ENCODE measurements around the gene G6PD.
"Not testable (repeated sequence)": the region's sequence is repeated elsewhere in the genome, so short reads cannot be mapped to it uniquely, and the experiment has no call there.

Gene G6PD

DNA sequence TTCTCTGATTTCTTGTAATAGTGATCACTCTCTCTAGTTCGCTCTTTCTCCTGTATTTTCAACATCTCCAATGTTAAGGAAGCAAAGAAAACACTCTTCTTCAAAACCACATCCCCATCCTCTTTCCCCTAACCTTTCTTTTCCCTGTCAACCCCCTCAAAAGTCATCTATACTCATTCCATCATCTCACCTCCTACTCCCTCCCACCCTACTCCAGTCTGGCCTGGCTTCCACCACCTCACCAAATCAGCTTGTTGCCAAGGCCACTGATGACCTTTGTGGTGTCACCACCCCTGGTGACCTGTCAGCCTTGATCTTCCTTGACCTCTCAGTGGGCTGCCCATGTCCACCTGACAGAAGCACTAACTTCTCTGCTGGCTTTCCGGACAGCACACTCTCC is 32.9 kb downstream of the G6PD start:
- no peak for DNase-seq

DNA sequence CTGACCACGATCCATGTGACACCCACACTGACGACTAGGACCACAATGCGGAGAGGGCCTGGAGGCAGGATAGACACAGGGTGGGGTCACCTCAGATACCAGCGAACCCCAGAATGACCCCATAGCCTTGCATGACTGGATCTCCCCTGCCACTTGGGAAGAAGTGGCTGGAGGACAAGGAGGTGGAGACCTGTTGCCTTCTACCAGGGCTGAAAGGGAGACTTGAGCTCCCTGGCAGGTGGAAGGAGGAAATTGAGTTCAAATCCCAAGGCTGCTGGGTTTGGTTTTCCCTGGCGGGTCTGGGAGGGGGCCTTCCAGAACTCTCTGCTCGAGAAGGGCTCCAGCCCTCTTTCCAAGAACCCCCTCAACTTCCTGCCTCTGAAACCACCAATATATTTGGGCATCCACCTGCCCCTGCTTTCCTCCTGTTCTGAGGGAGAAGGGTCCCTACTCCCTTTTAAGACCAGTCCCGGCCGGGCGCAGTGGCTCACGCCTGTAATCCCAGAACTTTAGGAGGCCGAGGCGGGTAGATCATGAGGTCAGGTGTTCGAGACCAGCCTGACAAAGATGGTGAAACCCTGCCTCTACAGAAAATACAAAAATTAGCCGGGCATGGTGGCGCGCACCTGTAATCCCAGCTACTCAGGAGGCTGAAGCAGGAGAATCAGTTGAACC is 33.6 kb downstream of the G6PD start:
- no peak for DNase-seq

DNA sequence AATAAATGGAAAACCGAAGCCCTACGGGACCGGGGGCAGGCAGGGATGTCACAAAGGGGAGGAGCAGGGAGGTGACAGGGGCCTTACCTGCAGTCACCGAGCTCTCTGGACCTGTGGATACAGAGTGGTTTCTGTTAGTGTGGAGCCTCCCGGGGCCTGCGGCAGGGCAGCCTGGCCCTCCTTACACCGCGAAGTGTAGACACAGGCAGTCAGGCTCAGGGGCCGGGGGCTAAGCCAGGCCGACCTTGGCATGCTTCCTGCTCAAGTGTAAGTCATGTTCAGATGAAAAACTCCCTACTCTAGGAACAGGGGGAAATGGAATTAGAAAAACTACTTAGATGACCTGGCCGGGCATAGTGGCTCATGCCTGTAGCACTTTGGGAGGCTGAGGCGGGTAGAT is 34.9 kb downstream of the G6PD start:
- no peak for DNase-seq

DNA sequence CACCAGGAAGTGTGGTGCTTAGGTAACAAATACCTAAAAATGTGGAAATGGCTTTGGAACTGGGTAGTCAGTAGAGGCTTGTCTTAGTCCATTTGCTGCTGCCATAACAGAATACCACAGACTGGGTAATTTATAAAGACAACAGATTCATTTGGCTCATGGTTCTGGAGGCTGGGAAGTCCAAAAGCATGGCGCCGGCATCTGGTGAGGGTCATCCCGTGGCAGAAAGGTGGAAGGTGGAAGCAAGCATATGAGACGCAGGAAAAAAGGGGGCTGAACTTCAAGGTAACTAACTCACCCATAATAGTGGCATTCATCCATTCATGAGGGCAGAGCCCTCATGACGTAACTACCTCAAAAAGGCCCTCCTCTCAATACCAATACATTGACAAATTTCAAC is 37.2 kb downstream of the G6PD start:
- DNase-seq, result no peak

DNA sequence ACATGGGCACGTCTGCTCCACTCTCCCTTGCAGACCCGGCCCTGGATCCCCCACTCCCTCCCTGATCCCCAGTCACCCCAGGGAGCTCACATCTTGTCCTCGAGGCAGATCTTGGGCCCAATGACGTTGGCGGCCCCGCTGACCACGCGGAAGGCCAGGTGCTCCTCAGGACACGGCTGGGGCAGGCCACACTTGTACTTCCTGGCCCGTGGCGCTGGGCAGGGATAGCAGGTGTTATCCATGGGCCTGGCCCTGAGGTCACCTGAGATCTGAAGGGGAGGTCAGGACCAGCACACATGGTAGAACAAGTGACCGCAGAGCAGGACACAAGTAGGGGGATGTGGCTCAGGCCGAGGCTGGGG is 38.3 kb downstream of the G6PD start:
- no peak for DNase-seq

DNA sequence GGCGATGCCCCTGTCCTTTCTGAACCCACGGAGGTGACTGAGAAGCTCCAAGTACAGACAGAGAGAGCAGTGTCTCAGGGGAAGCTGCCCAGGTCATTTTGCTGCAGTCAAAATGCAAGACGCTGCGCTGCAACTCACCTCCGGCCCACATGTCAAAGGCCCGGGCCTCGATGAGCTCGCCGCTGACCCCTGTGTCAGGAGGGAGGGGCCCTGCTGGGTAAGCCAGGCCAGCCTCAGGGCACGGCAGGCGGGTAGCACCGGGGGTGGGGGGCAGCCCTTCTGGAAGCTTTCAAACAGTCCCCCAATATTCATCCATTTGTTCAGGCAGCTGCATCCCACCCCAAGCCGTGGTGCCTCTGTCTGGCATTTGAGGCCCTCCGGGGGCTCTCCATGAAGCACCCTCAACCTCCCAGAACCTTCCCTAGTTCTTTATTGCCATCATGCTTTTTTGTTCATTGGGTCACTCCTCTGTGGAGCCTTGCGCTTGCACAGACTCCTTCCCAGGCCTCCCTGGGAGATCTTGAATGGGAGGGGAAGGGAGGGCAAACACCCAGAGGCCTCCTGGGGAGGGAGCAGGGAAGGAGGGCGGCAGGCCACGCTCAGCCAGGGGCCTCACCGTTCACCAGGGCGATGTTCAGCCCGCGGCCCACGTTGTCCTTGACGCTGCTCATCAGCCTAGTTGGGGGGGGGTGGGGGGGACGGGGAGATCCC is 38.8 kb downstream of the G6PD start:
- DNase-seq, result no peak

DNA sequence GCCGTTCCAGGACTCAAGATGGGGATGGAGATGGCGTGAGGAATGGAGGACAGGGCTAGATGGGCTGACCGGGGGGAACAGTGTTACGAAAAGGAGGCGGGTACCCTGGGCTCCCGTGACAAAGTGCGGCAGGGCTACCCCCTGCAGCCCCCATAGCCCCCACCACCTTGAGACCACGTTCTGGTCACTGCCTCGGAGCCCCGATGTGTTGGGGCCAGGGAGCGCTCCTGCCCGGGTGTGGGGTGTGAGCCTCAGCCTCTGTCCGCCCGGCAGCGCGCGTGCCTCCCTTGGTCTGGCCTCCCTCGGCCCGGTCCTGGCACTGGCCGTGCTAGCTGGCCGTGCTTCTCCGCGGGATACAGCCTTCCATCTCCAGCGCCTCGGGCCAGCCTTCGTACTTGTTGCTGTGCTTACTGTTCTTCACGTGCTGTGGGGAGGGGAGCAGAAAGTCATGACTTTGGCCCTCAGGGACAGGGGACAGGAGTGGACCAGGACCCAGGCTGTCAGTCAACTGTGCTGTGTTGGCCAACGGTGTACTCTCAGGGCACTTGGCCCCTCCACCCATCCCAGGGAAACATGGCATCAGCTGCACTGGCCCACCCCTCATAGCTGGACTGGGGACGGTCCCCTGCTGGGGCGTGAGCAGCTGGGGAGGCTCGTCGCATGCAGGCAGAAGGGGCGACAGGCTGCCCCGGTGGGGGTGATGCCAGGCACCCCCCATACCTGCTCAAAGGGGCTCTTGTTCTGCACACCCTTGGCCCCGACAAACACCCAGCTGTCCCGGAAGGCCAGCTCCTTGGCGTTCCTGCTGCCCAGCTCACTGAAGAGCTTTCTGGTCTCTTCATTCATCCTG is 39.9 kb downstream of the G6PD start:
- no peak for DNase-seq

DNA sequence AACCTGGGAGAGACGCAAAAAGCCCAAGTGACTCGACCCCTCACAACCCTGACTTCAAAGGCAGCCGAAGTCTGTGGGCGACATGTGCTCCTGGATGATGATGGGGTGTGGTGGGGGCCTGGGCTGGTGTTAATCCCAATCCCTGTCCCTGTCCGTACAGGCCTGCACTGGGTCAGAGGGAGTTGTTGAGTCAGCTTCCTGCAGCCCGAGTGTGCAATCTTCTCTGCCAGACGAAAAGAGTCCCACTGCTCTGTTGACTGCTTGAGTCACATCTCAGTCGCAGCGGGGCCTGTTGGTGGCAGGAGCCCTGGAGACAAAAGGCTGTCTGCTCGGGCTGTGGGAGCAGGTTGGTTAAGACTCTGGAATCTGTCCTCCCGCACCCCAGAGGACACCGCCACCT is 40.9 kb downstream of the G6PD start:
- DNase-seq, result no peak

DNA sequence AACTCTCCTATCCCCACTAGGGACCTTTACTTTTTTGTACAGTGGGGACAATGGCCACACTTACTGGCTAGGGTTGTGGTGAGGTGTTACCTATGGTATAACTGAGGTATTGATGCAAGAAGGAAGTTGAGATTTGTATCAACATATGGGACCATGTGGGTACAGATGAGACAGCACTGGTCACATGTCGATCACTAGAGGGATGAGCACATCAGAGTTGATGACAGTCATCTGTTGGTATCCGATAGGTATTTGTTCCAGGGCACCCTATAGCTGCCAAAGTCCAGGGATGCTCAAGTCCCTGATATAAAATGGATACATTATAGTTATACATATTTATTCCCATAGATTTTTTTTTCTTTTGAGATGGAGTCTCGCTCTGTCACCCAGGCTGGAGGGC is 43.7 kb downstream of the G6PD start:
- no peak for DNase-seq

DNA sequence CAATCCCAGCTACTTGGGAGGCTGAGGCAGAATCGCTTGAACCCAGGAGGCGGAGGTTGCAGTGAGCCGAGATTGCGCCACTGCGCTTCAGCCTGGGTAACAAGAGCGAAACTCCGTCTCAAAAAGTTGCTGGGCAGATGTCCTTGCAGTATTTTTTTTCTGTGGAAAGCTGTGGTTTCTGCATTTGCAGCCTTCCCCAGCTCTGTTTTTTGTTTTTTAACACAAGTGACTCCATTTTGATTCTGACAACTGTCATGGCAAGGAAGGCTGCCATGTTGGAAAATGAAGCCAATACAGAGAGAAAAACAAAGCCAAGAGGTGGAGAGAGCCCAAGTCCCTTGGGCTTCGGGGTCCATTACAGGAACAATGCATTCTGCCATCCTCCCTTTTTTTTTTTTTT is 44.5 kb downstream of the G6PD start:
- DNase-seq, result no peak

DNA sequence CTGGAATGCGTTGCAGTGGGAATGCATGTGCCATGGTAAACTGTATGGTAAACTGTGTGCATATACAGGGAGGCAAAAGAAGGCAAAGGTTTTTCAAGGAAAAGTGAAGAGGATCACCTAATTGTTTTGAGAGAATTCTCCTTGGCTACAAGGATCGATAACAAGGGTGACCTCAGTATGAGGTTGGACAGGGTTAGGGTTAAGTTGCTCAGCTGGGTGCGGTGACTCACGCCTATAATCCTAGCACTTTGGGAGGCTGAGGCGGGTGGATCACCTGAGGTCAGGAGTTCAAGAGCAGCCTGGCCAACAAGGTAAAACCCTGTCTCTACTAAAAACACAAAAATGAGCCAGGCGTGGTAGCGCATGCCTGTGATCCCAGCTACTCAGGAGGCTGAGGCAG is 45.2 kb downstream of the G6PD start:
- DNase-seq, result not testable (repeated sequence)

DNA sequence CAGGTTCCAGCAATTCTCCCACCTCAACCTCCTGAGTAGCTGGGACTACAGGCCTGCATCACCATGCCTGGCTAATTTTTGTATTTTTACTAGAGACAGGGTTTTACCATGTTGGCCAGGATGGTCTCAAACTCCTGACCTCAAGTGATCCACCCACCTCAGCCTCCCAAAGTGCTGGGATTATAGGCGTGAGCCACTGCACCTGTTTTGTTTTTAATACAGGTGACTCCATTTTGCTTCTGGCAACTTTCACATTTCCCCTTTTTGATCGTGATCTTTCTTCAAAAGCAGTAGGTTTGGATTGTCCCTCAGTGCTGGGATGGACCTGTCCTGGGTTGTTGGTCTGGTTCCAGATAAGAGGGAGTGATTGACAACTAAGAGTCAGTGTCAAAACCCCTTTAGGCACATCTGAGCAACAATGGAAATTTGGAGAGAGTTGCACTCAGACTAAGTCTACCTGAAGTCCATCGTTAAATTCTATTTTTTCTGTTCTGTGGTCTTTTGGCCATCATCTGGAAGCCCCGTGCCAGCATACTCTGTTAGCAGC is 50.0 kb downstream of the G6PD start:
- DNase-seq, result not testable (repeated sequence)

DNA sequence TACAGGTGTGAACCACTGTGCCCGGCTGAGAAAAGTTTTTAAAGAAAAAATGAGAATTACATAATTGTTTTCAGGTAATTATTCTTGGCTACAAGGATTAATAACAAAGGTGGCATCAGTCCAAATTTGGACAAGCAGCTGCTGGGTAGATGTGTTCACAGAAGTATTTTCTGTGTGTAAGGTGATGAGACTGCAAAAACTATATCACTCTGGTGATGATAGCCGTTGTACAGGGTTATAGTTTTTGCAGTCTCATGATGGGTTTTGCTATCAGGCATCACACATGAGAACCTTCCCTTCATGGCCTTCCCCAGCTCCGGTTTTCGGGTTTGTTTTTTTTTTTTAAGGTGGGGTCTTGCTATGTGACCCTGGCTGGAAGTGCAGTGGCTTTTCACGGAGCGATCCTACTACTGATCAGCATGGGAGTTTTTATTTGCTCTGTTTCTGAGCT is 51.1 kb downstream of the G6PD start:
- DNase-seq, result no peak

DNA sequence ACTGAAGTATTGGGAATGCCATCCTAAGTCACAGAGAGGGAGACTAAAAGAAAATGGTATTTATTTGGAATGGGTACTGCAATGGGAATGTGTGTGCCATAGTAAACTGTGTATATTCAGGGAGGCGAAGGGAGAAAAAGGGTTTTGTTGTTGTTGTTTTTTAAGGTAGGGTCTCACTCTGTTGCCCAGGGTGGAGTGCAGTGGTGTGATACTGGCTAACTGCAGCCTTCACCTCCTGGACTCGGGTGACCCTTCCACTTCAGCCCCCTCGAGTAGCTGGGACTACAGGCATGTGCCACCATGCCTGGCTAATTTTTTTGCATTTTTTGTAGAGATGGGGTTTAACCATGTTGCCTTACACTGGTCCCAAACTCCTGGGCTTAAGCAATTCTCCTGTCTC is 51.9 kb downstream of the G6PD start:
- DNase-seq, result no peak

DNA sequence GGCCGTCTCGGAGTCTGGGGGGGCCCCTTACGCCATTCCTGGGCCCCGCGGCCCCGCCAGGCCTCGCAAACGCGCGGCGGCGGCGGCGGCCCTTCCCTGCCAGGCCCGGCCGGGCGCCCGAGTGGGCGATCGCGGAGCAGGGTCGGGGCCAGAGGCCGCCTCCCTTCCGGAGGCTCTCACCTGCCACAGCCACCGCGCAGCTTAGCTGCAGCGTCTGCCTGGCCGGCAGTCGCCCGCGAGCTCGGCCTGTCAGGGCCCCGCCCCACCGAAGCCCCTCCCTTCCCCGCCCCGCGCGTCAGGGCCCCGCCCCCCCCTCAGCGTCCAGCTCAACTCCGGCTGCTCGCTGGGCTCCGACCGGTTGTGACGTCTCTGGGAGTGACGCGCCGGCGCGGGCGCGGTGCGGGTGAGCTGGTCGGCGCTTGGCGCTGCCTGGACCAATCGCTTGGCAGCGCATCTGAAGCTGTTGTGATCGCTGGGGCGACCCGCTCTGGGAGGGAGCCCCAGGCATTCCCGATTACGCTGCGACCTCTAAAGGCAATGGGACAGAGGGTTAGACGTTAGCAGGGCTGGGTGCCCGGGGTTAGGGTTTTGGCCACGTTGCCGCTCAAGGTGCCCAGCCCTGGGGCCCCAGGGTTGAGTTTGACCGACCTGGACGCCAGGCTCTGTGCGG is 56.1 kb downstream of the G6PD start, which contains the start of gene SLC10A3:
SLC10A3 (minus strand) TSS at position 216 of the 670 bp plus-strand sequence. CDS start 1,689 bp downstream, outside the sequence.
- DNase-seq, result peak; percentile 97

DNA sequence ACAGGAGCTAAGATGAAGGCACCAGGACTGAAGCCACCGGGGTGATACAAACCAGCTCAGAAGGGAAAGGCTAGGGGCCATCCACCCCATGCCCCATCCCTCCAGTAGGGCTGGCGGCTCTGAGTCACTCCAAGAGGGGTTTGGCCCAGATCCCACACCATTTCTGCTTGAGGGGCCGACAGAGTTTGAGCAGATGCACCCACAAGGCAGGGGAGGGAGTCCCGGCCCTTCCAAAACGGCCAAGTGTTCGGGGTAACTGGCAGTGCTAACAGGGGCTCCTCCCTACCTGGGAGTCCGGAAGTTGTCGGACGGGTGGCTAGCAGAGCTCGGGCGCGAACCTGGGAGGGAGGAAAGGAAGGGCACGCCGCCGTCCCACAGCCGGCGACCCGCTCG is 56.6 kb downstream of the G6PD start:
- DNase-seq, result peak; percentile 71

DNA sequence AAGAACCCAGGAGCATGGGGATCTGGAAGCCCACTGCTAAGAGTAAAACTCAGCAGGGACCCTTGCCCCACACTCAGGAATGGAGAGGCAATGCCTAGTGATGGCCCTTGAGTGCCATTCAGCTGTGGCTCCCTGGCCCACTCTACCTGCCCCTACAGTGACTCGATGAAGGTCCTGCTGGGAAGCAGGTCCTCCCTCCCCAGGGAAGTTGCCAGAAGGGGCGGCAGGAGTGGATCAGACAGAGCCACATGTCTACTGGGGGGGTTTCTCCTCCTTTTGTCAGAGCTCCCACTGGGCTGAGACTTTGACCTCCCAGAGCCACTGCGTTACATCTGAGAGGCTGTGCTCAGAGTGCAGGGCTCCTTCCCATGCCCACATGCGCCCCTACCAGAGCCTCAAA is 57.5 kb downstream of the G6PD start:
- no peak for DNase-seq

DNA sequence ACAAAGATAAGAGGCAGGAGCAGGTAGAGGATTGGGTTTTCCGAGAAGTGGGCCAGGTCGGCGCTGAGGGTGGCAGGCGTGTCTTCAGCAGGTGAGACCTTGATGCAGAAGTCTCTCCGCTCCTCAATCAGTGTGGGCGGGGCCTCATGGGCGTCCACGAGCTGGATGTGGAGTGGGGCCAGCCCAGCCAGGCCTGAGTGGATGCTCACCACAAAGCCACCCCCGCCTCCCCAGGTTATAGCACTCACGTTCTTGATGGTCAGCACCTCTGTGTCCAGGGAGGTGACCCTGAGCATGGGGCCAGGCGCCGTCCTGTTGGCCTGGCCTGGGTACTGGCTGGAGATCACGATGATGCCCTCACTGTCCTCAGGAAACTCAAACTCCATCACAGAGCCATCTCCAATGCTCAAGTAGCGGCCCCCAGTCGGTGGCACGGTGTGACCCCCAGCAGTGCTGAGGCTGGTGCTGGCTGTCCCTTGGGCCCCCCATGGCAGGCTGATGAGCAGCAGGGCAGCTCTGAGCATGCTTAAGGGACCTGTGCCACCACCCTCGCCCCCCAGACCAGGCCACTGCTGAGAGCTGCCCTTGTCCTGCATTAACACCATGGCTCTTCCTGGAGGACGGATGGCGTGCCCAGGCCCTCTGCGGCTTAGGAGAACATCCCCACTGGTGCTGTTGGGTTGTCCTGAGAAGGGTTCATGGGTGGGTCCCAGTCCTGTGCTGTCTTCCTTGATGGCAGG is 58.1 kb downstream of the G6PD start:
- DNase-seq, result no peak

DNA sequence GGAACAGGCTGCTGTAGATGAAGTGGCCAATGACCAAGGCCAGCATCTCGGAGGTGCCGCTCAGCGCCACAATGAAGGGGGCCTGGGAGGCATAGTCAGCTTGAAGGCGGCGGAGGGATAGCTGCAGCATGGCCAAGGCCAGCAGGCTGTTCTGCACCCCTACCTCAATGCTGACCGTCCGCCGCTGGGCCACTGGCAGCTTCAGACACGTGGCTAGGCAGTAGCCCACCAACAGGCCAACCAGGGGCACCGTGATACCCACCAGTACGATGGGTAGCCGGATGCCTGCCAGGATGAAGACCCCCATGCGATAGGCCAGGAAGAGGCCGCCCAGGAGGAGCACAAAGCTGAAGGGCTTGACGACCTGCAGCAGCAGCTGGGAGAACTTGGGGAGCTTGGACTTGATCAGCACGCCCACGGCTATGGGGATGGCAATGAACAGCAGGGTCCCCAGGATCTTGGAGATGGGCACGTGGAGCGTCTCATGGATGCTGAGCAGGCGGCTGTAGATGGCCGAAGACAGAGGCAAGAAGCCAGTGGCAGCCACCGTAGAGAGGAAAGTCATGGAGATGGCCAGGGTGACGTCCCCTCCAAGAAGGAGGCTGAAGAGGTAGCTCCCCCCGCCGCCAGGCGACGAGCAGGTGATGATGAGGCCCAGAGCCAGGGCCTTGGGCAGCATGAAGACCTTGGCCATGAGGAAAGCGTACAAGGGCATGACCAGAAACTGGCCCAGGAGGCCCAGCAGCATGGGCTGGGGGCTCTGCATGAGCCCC is 58.9 kb downstream of the G6PD start:
- DNase-seq, result no peak

DNA sequence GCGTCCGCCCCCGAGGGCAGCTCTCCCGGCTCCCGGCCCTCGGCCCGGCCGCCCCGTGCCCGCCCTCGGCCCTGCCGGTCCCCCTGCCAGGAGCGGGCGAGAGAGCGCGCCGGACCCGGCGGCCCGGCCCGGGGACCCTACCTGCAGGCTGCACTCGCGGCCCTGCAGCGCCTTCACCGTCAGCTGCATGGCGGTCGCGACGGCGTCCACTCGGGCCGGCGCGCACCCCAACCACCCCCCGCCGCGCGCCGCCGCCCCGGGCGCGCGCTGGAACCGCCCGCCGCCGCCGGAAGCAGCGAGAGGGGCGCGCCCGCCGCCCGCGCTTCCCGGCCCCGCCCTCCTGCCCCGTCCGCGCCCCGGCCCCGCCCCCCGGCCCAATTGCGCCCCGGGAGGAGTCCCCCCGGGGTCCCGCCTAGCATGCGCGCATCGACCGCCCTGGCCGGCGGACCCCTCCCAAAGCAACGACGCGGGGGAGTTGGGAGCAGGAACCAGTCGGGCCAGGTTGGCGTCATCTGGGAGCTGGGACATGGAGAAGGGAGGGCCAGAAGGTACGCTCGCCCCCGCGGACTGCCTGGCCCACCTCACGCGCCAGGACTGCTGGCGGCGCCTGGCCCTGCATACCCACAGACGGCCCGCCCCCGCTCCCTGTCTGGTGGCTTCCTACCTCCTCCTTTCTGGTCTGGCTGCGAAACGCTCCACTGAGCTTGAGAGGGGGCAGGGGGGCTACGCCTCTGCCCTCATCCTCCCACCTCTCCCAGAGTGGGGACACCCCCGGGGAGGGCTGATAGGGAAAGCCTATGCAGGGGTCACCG is 60.0 kb downstream of the G6PD start, which contains the start of gene UBL4A:
UBL4A (minus strand) TSS at position 220 of the 812 bp plus-strand sequence; CDS start at position 189, 31 bp downstream.
- DNase-seq, result peak; percentile 84
